MM.1S (cell line): ENCODE data around the gene IRAK3.

Experiments used
- CTCF ChIP-seq: fragments of 300-600 bp; sonication (generic); IDR thresholded peaks from 2 replicates; pipeline ENCODE4 v1.5.1; 2016; ENCODE audit warnings: antibody characterized with exemption, low read length, mixed read lengths
- EZH2 ChIP-seq: fragments of 300-600 bp; sonication (generic); optimal IDR thresholded peaks from 2 replicates; pipeline ENCODE3; 2017; ENCODE audit warnings: low read depth, mild to moderate bottlenecking, antibody characterized with exemption, low read length, mixed read lengths
- EZH2phosphoT487 ChIP-seq: fragments of 300-600 bp; sonication (generic); IDR thresholded peaks from 2 replicates; pipeline ENCODE4 v1.6.1; 2018; ENCODE audit warnings: antibody characterized with exemption, low read length

- TF ChIP-seq CTCF: no peak
- TF ChIP-seq EZH2phosphoT487: no peak
- TF ChIP-seq EZH2: no peak
Measured at GRCh38 chr12:66217342-66217917, 28.4 kb downstream of the IRAK3 start.
